ENCODE data around the gene INTS11. TPM values are rescaled to one million over a fixed set of nuclear protein-coding genes. Genes with fewer than 3 reads are reported as not detected.

INTS11 gene
- polyA plus RNA-seq, 3 donors, result 46.2 to 154 (median 49.6) TPM

DNA sequence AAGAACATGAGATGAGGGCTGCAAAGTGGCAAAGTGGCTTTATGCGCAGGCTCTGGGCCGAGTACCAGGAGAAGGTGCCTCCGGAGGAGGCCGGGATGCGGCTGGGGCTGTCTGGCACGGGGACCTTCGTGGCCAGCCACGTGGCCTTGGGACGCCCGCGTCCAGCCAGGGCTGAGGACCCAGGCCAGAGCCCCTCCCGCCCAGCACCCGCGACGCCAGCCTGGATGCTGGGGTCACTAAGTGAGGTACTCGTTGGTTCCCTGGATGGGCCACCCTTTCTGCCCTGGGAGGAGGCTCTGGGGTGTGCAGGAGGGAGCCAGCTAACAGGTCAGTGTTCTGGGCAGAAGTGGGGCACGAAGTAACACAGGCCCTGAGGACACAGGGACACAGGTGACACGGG lies 31.6 kb downstream of the INTS11 start:
- Mint-ChIP-seq H3K4me1 (no peaks in the 10 kb centered on the region), H3K27ac (no peak overlapping the region), H3K27me3 (ENCODE audit: low read depth in 3 of 3) (peaks cover 0 to 1% (median 0%) of the 10 kb centered on the region in 3 donors), H3K9me3 (peaks cover 0 to 10% (median 0%) of the 10 kb centered on the region in 7 donors), H3K36me3 (peaks cover 2 to 14% of the 10 kb centered on the region in 2 donors), H3K4me3 (no peak overlapping the region)
- intact Hi-C loops (cut with micrococcal nuclease), result loop anchor here in 1 of 2 donors (5.0 kb wide), 1 partner anchor 171 kb away; no protein-coding TSS in a partner anchor
- no peak for DNase-seq
- H3K9me3 ChIP-seq (replicated peaks in 1 of 2; ENCODE audit: control insufficient read depth in 1 of 2, insufficient read depth in 1 of 2, low read length in 2 of 2), result no peaks in the 10 kb centered on the region
- no peak overlapping the region for H2AFZ ChIP-seq (ENCODE audit: insufficient read depth, low read depth, low read length, poor library complexity, severe bottlenecking)
- no peaks in the 10 kb centered on the region for H4K20me1 ChIP-seq (ENCODE audit: insufficient read depth, low read length)
- no peak overlapping the region for H3K27ac ChIP-seq (ENCODE audit: low read depth in 1 of 2, low read length in 2 of 2)
- no peaks in the 10 kb centered on the region for H3K4me1 ChIP-seq (ENCODE audit: control insufficient read depth in 1 of 2, insufficient read depth in 2 of 2, low read length in 2 of 2)
- no peak overlapping the region for H3K4me2 ChIP-seq (replicated peaks; ENCODE audit: extremely low read depth, low read length, poor library complexity, severe bottlenecking)
- H3K79me2 ChIP-seq (ENCODE audit: insufficient read depth, low read length), result no peaks in the 10 kb centered on the region
- 99% methylated on average over 18 of the region's 18 CpGs for WGBS (ENCODE audit: insufficient coverage)
- H3K9ac ChIP-seq (ENCODE audit: insufficient read depth, low read length, poor library complexity, severe bottlenecking), result no peak overlapping the region
- H3K36me3 ChIP-seq (replicated peaks in 1 of 2; ENCODE audit: control insufficient read depth in 1 of 2, insufficient read depth in 2 of 2, low read length in 2 of 2), result peaks cover 19 to 37% of the 10 kb centered on the region in 2 donors
- no peak overlapping the region for H3K4me3 ChIP-seq (replicated peaks in 1 of 3; ENCODE audit: low read depth in 2 of 3, low read length in 3 of 3)
- no peaks in the 10 kb centered on the region for H3K27me3 ChIP-seq (ENCODE audit: control insufficient read depth in 2 of 2, insufficient read depth in 2 of 2, low read length in 2 of 2)
- TF ChIP-seq, protein P1, sequence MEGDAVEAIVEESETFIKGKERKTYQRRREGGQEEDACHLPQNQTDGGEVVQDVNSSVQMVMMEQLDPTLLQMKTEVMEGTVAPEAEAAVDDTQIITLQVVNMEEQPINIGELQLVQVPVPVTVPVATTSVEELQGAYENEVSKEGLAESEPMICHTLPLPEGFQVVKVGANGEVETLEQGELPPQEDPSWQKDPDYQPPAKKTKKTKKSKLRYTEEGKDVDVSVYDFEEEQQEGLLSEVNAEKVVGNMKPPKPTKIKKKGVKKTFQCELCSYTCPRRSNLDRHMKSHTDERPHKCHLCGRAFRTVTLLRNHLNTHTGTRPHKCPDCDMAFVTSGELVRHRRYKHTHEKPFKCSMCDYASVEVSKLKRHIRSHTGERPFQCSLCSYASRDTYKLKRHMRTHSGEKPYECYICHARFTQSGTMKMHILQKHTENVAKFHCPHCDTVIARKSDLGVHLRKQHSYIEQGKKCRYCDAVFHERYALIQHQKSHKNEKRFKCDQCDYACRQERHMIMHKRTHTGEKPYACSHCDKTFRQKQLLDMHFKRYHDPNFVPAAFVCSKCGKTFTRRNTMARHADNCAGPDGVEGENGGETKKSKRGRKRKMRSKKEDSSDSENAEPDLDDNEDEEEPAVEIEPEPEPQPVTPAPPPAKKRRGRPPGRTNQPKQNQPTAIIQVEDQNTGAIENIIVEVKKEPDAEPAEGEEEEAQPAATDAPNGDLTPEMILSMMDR (IDR thresholded peaks at IDR 0.05), result no peak

DNA sequence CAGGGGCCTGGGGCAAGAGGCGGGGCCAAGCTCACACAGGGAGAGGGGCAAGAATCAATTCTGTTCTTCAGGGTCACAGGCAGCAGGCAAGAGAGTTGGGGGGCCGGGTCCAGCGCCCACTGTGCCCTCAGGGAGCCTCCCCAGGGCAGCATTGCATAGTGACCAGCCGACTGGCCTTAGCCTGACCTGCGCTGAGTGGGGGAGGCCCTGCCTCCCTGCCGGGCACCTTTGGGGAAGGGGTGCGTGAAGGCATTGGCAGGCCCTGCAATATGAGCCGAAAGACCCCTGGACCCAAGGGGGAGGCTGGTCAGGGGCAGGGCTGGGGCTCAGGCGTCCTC lies 32.0 kb downstream of the INTS11 start:
- no peaks in the 10 kb centered on the region for H3K27me3 ChIP-seq (ENCODE audit: control insufficient read depth in 2 of 2, insufficient read depth in 2 of 2, low read length in 2 of 2)
- 94% methylated on average over 9 of the region's 9 CpGs for WGBS (ENCODE audit: insufficient coverage)
- Mint-ChIP-seq H3K27me3 (ENCODE audit: low read depth in 3 of 3) (peaks cover 0 to 1% (median 0%) of the 10 kb centered on the region in 3 donors), H3K27ac (no peak overlapping the region), H3K36me3 (peaks cover 2 to 14% of the 10 kb centered on the region in 2 donors), H3K4me3 (no peak overlapping the region), H3K9me3 (peaks cover 0 to 10% (median 0%) of the 10 kb centered on the region in 7 donors), H3K4me1 (no peaks in the 10 kb centered on the region)
- no peak overlapping the region for H3K4me3 ChIP-seq (replicated peaks in 1 of 3; ENCODE audit: low read depth in 2 of 3, low read length in 3 of 3)
- H3K9ac ChIP-seq (ENCODE audit: insufficient read depth, low read length, poor library complexity, severe bottlenecking), result no peak overlapping the region
- H4K20me1 ChIP-seq (ENCODE audit: insufficient read depth, low read length), result no peaks in the 10 kb centered on the region
- DNase-seq, result no peak
- H3K27ac ChIP-seq (ENCODE audit: low read depth in 1 of 2, low read length in 2 of 2), result no peak overlapping the region
- no peaks in the 10 kb centered on the region for H3K4me1 ChIP-seq (ENCODE audit: control insufficient read depth in 1 of 2, insufficient read depth in 2 of 2, low read length in 2 of 2)
- no peaks in the 10 kb centered on the region for H3K79me2 ChIP-seq (ENCODE audit: insufficient read depth, low read length)
- H3K4me2 ChIP-seq (replicated peaks; ENCODE audit: extremely low read depth, low read length, poor library complexity, severe bottlenecking), result no peak overlapping the region
- intact Hi-C loops (cut with micrococcal nuclease), result loop anchor here in 1 of 2 donors (5.0 kb wide), 1 partner anchor 170 kb away; no protein-coding TSS in a partner anchor
- no peak overlapping the region for H2AFZ ChIP-seq (ENCODE audit: insufficient read depth, low read depth, low read length, poor library complexity, severe bottlenecking)
- H3K36me3 ChIP-seq (replicated peaks in 1 of 2; ENCODE audit: control insufficient read depth in 1 of 2, insufficient read depth in 2 of 2, low read length in 2 of 2), result peaks cover 17 to 33% of the 10 kb centered on the region in 2 donors
- TF ChIP-seq, protein P1 (IDR thresholded peaks at IDR 0.05), result no peak
- no peaks in the 10 kb centered on the region for H3K9me3 ChIP-seq (replicated peaks in 1 of 2; ENCODE audit: control insufficient read depth in 1 of 2, insufficient read depth in 1 of 2, low read length in 2 of 2)
